ENCODE results near the gene BIRC2.

Gene BIRC2

GRCh38 chr11:102385085-102386007 lies 38.3 kb downstream of the BIRC2 start:
- Histone ChIP-seq H3K4me1 (ENCODE audit: control insufficient read depth, insufficient read depth, low read length) (no peaks in the 10 kb centered on the region), H3K4me3 (ENCODE audit: low read depth, low read length) (no peak overlapping the region), H3K9me3 (ENCODE audit: control insufficient read depth, insufficient read depth, low read depth, low read length) (no peaks in the 10 kb centered on the region), H3K27ac (ENCODE audit: extremely low read depth, low read depth, low read length) (no peak overlapping the region), H3K36me3 (ENCODE audit: control insufficient read depth in 2 of 2, insufficient read depth in 1 of 2, low read length in 2 of 2) (peaks cover 0 to 47% of the 10 kb centered on the region in 2 experiments; a peak in 1 of 3 replicates)
- CTCF ChIA-PET, result no interaction called here
- POLR2A ChIA-PET, result no interaction called here
- TF ChIP-seq ZNF830 (tag by site-specific recombination; IDR thresholded peaks at IDR 0.05; ENCODE audit: low read depth) (no peak), PATZ1 (tag by site-specific recombination; IDR thresholded peaks at IDR 0.05) (no peak)

- TF ChIP-seq HOXD13 (CRISPR knock-in tag; IDR thresholded peaks at IDR 0.05; ENCODE audit: borderline replicate concordance), result no peak
- TF ChIP-seq ATF2 (tag by site-specific recombination; IDR thresholded peaks at IDR 0.05; ENCODE audit: low read depth), result 0 out of 2 replicates have a peak, but pooled peaks have one; percentile 51
- peaks cover 0 to 44% of the 10 kb centered on the region in 2 experiments; a peak in 1 of 3 replicates for H3K36me3 ChIP-seq (ENCODE audit: control insufficient read depth in 2 of 2, insufficient read depth in 1 of 2, low read length in 2 of 2)
- CTCF ChIA-PET, result interaction anchor here (0.6 kb wide), 1 partner anchor 525 kb away, joined by 3 read pairs; no protein-coding TSS in a partner anchor
Measured at GRCh38 chr11:102386136-102386734, 39.2 kb downstream of the BIRC2 start.

GRCh38 chr11:102387043-102387781 lies 40.2 kb downstream of the BIRC2 start:
- Histone ChIP-seq H3K4me1 (ENCODE audit: control insufficient read depth, insufficient read depth, low read length) (no peaks in the 10 kb centered on the region), H3K4me3 (ENCODE audit: low read depth, low read length) (no peak overlapping the region), H3K36me3 (ENCODE audit: control insufficient read depth in 2 of 2, insufficient read depth in 1 of 2, low read length in 2 of 2) (peaks cover 0 to 44% of the 10 kb centered on the region in 2 experiments; a peak in 1 of 3 replicates), H3K27ac (ENCODE audit: extremely low read depth, low read depth, low read length) (no peak overlapping the region), H3K9me3 (ENCODE audit: control insufficient read depth, insufficient read depth, low read depth, low read length) (no peaks in the 10 kb centered on the region)
- ChIA-PET POLR2A (no interaction called here), CTCF (interaction anchor here (0.8 to 0.9 kb wide), 2 partner anchors 45 to 70 kb away, joined by 3 to 4 read pairs; no protein-coding TSS in a partner anchor)
- no peak for TF ChIP-seq ZNF239 (tag by site-specific recombination; IDR thresholded peaks at IDR 0.05)
- no peak for TF ChIP-seq PRDM6 (tag by site-specific recombination; IDR thresholded peaks at IDR 0.05)
- TF ChIP-seq ZNF174 (tag by site-specific recombination; IDR thresholded peaks at IDR 0.05), result no peak
- TF ChIP-seq ZFP3 (tag by site-specific recombination; IDR thresholded peaks at IDR 0.05; ENCODE audit: low read depth), result no peak
- no peak for TF ChIP-seq ZNF76 (tag by site-specific recombination; IDR thresholded peaks at IDR 0.05; ENCODE audit: borderline replicate concordance, low read depth)
- TF ChIP-seq ZBTB6 (tag by site-specific recombination; IDR thresholded peaks at IDR 0.05), result no peak
- TF ChIP-seq ZNF521 (tag by site-specific recombination; IDR thresholded peaks at IDR 0.05), result no peak
- no peak for TF ChIP-seq ZBTB17 (tag by site-specific recombination; IDR thresholded peaks at IDR 0.05)

More at GRCh38 chr11:102386136-102386734, 39.2 kb downstream of the BIRC2 start:
- POLR2A ChIA-PET, result no interaction called here
- no peaks in the 10 kb centered on the region for H3K4me1 ChIP-seq (ENCODE audit: control insufficient read depth, insufficient read depth, low read length)
- no peaks in the 10 kb centered on the region for H3K9me3 ChIP-seq (ENCODE audit: control insufficient read depth, insufficient read depth, low read depth, low read length)
- no peak overlapping the region for H3K27ac ChIP-seq (ENCODE audit: extremely low read depth, low read depth, low read length)
- H3K4me3 ChIP-seq (ENCODE audit: low read depth, low read length), result no peak overlapping the region
